Activated T-helper 9 cell treated with anti-CD3 and anti-CD28 coated beads, Interleukin-2, amount 50 U/mL, for 16 hours (primary cell): ENCODE measurements around the gene LSM2.

Experiments
- DNase-seq: peaks from one replicate; pipeline ENCODE4 v3.0.0-alpha.2; 2020; ENCODE audit warnings: low read depth

The LSM2 gene

DNA sequence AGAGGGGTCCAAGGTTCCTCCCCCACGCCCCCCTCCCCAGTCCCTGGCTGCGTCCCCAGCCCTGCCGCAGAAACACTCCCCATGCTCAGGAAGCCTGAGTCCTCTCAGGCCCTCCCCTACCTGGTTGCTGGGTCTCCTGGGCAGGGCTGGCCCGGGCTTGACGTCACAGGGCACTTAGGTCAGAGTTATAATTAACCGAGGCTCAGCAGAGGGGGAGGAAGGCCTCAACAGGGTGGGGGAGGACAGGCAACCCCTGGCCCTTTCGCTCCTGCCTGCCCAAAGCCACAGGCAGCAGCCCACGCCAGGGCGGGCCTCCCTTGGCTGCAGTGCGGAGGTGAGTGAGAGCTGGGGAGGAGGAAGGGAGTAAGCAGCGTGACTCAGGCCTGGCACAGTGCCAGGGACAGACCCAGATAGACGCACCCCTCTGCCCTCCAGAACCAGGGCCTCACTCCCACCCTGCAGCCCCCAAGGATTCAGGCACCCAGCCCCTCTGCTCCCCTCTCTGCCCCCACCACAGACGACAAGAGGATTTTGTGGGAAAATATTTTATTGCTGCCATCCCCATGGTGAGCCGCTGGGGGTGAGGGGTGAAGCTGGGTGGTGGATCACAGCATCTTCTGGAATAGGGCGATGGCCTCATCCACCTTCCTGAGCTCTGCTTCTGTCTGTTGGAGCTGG lies 29.6 kb downstream of the LSM2 start, which contains the start of gene VWA7:
TSS of gene VWA7 (minus strand) at position 340 of the 678 bp plus-strand sequence. CDS start 549 bp downstream, outside the sequence.
- peak; percentile 71 for DNase-seq

- no peak for DNase-seq
These were observed 30.2 kb downstream of the LSM2 start for GRCh38 chr6:31776485-31776988.

GRCh38 chr6:31775633-31776484 lies 30.9 kb downstream of the LSM2 start:
- DNase-seq, result no peak

DNA sequence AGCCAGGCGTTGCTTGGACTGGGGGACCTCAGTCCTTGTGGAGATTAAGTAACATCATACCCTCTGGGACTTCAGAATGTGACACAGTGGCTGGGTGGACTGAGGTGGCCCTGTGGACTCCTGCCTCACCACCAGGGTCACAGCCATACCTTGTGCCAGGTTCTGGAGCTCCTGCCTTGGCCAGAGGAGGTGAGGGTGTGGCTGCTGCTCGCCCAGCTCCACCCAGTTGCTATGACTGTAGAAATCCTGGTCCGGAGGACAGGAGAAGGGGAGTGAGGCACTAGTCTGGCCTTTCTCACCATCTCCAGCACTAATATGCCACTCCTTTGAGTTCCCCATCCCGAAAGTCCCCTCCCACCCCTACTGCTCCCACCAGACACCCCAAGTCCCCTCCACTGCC lies 31.6 kb downstream of the LSM2 start:
- DNase-seq, result no peak

DNA sequence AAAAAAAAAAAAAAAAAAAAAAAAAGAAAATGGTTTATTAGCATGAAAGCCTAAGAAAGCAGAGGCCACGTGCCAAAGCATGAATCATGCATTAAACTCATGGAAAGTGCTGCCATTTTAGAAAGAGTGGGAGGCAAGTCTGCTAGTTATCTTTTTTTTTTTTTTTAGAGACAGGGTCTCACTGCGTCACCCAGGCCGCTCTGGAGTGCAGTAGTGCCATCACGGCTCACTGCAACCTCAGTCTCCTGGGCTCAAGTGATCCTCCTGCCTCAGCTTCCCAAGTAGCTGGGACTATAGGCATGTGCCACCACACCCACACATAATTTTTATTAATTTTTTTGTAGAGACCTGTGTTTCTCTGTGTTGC lies 34.8 kb downstream of the LSM2 start:
- DNase-seq, result no peak

DNA sequence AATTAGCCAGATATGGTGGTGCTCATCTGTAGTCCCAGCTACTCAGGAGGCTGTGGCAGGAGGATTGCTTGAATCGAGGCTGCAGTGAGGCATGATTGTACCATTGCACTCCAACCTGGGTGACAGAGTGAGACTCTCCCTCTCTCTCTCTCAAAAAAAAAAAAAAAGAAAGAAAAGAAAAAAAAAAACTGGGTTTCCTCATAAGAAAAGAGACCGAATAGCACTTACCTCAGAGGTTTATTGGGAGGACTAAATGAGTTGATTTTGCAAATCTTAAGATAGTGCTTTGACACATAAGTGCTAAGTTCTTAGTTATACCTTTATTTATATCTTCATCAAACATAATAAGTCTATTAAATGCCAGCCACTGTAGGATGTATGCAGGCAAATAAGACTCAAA lies 35.9 kb downstream of the LSM2 start:
- no peak for DNase-seq

GRCh38 chr6:31769684-31770371 lies 36.9 kb downstream of the LSM2 start:
- DNase-seq, result peak; percentile 69

DNA sequence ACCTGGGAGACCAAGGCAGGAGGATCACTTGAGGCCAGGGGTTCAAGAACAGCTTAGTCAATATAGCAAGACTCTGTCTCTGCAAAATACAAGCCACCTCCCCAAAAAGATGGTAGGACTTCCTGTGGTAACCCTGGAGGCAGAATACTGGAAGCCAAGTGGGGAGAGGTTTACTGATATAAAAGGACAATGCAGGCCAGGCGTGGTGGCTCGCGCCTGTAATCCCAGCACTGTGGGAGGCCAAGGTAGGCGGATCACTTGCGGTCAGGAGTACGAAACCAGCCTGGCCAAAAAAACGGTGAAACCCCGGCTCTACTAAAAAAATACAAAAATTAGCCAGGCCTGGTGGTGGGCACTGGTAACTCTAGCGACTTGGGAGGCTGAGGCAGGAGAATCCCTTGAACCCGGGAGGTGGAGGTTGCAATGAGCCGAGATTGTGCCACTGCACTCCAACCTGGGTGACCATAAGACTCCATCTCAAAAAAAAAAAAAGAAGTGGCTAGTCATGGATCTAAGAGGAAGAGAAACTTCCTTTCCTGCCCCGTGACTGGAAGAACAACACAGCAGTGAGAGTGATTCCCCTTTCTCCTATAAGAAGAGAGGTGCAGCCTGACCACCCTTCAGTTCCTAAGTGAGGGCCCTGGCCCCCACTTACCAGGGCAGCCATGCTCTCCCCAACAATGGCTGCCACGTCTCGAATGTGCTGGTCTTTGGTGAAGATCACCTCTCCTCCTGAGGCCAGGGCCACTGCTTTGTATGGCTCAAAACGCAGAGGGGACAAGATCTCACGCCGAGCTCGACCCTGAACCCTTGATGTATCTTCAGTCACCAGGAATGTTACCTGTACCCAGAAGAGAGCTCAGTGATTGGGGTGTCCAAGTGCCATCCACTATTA lies 38.2 kb downstream of the LSM2 start:
- DNase-seq, result no peak

GRCh38 chr6:31767096-31767645 lies 39.6 kb downstream of the LSM2 start:
- DNase-seq, result no peak

GRCh38 chr6:31765910-31766794 lies 40.6 kb downstream of the LSM2 start:
- DNase-seq, result no peak

- no peak for DNase-seq
These were observed 41.2 kb downstream of the LSM2 start for GRCh38 chr6:31765559-31765909.

- no peak for DNase-seq
These were observed 42.6 kb downstream of the LSM2 start for GRCh38 chr6:31764198-31764597.

GRCh38 chr6:31763619-31763940 lies 43.2 kb downstream of the LSM2 start:
- no peak for DNase-seq

DNA sequence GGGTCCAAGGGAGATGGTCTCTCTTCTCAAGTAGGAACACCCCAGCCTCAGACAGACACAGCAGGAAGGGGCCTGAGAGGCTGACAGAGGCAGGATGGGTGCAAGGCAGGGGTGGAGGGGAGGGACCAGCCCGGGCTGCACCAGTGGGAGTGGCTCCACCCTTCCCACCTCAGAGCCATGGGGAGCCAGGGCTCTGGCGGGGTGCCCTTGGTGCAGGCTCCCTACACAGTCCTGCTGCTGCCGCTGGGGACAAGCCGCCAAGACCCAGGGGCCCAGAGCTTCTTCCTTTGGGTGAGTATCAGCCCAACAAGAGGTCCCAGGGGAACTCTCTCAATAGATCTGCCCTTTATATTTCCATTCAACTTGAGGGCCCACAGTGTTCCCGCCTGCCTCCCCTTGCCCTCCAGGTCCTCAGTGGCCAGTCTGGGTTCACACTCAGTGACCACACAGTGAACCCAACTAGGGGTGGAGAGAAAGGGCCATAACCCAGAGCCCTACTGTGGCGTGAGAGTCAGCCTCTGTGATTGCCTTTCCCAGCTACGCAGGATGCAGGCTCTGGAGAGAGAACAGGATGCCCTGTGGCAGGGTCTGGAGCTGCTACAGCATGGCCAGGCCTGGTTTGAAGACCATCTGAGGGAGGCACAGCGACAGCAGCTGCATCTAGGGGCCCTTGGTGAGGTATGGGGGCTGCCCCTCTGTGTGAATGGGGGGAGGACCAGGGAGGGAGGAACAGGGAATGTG lies 43.7 kb downstream of the LSM2 start:
- DNase-seq, result no peak

DNA sequence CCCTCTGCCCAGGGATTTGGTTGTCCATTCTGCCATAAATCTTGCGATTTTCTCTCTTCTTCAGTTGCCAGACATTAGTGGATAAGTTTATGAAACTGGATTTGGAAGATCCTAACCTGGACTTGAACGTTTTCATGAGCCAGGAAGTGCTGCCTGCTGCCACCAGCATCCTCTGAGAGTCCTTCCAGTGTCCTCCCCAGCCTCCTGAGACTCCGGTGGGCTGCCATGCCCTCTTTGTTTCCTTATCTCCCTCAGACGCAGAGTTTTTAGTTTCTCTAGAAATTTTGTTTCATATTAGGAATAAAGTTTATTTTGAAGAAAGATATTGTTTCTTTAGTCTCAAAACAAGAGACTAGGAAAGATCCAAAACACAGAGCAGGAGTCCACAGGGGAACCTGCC lies 44.4 kb downstream of the LSM2 start, which contains the start of gene SAPCD1:
TSS of gene SAPCD1 (plus strand) at position 301 of the 400 bp plus-strand sequence. CDS start 399 bp downstream, outside the sequence.
- no peak for DNase-seq

- DNase-seq, result no peak
These were observed 45.4 kb downstream of the LSM2 start for GRCh38 chr6:31761343-31761742.

DNA sequence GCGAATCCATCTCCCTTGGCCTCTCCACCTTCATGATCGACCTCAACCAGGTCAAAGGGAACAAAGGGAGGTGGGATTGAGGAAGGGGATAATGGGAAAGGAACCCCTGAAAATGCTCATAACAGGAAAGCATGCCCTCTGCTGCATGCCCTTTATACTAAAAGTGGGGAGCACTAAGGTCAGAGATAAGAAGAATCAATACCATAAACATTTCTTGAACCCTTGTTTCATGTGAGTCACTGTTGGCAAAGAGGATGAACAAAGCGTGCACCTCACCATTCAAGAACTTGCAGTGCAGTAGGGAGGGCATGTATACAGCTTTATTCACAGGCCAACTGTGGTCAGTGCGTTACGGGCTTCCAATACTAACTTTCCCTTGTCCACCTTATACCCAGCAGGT lies 46.0 kb downstream of the LSM2 start:
- no peak for DNase-seq

- DNase-seq, result no peak
These were observed 48.5 kb downstream of the LSM2 start for GRCh38 chr6:31758281-31758680.

GRCh38 chr6:31752739-31753319 lies 53.9 kb downstream of the LSM2 start:
- DNase-seq, result no peak
